Measurements from ENCODE around the gene CRK.
"Not testable (repeated sequence)": the region's sequence is repeated elsewhere in the genome, so short reads cannot be mapped to it uniquely, and the experiment has no call there.

The CRK gene

DNA sequence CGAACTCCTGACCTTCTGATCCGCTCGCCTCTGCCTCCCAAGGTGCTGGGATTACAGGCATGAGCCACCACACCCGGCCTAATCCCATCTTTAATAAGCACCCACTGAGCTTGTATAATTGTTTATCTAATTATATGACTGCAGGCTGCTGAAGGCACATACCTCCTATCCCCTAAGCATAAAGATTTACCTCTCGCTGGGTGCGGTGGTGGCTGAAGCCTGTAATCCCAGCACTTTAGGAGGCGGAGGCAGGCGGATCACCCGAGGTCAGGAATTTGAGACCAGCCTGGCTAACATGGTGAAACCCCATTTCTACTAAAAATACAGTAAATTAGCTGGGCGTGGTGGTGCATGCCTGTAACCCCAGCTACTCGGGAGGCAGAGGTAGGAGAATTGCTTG is 35.9 kb downstream of the CRK start:
- DNase-seq: no peak

DNA sequence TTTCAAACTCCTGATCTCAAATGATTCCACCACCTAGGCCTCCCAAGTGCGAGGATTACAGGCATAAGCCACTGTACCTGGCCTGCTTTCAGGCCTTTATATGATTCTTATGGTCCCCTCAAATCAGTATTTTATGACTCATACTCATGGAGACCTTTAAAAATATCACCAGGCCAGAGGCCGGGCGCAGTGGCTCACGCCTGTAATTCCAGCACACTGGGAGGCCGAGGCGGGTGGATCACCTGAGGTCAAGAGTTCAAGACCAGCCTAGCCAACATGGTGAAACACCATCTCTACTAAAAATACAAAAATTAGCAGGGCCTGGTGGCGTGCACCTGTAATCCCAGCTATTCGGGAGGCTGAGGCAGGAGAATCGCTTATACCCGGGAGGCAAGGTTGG is 37.6 kb downstream of the CRK start:
- not testable (repeated sequence) for DNase-seq

DNA sequence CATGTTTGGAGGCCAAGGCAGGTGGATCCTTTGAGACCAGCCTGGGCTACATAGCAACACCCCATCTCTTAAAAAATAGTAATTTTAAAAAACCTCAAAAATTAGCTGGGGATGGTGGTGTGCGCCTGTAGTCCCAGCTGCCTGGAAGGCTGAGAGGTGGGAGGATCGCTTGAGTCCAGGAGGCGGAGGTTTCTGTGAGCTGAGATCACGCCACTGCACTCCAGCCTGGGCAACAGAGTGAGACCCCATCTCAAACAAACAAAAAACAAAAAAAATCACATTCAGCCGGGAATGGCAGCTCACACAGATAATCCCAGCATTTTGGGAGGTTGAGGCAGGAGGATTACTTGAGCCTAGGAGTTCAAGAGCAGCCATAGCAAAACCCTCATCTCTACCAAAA is 39.6 kb downstream of the CRK start:
- no peak for DNase-seq

DNA sequence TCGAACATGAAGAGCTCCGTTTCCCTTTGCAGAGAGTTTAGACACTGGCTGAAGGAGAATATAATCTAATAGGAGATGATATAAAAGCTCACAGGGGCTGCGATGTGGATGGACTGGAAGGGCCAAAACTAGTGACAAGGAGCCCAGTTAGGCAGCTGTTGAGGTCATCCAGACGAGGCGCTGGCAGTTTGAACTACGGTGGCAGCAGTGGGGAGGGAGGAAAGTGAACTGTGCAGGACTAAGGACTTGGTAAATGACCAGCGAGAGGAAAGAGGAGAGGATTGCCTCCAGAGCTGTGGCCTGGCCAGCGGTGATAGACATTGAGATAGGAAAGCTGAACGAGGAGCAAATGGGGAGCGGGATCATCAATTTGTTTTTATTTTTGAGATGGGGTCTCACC is 41.4 kb downstream of the CRK start:
- no peak for DNase-seq

DNA sequence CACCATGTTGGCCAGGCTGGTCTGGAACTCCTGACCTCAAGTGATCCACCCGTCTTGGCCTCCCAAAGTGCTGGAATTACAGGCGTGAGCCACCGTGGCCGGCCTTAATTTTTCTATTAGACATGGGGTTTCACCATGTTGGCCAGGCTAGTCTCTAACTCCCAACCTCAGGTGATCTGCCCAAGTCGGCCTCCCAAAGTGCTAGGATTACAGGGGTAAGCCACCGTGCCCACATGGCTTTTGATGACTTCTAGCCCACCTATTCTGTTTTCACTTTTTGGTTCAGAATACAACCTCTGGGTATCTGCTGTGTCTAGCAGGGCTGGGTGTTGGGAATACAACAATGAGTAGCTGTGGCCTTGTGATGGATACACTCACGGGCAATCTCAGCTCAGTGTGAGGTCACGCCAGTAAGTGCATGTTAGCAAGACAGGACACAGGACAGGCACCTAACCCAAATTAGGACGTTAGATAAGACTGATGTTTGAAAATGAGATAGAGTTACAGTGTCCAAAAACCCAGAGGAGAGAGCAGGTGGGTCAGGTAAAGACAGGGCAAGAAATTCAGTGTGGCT is 41.9 kb downstream of the CRK start:
- DNase-seq: no peak

DNA sequence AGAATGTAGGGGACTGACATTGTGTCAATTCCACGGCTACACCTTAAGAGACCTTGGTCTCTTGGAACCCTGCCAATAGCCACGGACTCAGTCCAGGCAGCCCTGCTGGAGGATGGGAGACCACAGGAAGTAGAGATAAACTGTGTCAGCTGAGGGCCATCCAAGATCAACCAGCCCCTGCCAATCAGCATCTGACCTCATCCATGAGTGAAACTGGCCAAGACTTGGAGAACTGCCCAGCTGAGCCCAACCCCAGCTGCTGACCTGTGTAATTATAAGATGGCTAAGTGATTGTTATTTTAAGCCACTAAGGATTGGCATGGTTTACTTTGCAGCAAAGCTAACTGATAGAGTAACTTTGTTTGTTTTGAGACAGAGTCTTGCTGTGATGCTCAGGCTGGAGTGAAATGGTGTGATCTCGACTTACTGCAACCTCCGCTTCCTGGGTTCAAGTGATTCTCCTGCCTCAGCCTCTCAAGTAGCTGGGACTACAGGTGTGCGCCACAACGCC is 42.7 kb downstream of the CRK start:
- no peak for DNase-seq

DNA sequence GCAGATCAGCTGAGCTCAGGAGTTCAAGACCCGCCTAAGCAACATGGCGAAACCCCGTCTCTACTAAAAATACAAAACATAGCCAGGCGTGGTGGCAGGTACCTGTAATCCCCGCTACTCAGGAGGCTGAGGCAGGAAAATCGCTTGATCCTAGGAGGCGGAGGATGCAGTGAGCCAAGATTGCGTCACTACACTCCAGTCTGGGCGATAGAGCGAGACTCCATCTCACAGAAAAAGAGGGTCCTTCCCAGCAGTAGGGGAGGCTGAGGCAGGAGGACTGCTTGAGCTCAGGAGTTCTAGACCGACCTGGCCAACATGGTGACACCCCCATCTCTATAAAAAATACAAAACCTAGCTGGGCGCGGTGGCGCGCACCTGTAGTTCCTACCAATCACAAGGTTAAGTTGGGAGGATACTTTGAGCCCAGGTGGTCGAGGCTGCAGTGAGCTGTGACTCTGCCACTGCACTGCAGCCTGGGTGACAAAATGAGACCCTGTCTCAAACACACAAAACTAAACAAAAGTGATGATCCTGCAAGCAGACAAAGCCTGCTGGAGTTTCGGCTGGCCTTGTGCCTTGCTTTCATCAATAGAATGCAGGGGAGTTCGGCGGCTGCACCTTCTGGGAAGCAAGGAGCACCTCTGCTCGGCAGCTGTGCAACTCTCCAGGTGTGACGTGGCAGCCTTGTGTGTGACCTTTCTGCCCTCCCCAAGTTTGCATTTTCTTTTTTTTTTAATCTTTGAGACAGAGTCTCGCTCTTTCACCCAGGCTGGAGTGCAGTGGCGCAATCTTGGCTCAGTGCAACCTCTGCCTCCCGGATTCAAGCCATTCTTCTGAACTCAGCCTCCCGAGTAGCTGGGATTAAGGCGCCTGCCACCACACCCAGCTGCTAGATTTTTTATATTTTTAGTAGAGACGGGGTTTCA is 43.6 kb downstream of the CRK start:
- no peak for DNase-seq

DNA sequence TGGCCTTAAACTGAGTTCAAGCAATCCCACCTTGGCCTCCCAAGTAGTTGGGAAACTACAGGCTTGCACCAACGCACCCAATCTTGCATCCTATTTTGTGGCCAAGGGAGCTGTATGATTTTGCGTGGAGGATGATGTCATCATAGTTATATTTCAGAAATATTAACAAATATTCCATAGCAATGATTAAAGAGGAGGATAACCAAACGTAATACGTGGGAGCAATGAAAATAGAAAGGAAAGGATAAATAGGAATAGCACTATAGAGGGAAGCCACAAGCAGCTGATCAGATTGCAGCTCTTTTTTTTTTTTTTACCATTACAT is 53.8 kb downstream of the CRK start:
- no peak for DNase-seq

DNA sequence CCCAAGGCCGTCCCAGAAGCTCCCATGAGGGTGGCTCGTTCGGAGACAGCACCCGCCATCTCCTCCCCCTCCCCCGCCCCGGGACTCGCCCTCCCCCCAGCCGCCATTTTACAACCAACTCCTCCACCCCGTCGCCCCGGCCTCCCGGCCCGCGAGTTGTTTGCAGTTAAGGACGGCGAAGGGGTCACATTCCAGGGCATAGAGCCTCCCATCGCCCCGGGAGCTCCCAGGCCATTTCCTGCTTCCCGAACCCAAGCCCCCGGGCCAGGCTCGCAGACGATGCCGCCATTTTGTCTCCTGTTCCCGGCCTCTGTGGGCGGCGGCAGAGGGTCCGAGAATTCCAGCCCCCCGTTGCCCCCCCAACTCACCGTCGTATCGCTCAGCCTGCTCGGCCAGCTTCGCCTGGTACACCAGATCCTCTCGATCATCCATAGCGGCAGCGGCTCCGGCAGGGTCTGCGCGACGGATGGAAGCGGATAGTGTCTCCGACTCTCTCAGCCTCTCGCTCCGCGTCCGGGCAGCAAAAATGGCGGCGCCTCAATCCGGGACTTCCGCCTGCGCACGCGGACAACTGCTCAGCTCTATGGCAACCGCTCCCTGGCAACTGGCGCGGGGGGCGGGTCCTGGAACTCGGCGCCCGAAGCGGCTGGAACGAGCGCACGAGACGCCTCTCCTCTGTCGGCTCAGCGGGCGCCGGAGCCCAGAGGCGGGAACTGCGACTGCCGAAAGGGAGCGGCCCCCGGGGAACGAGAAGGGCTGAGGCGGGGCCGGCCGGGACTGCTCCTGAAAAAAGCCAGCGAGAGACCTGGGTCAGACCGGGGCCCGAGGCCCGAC is 56.1 kb downstream of the CRK start, which contains the start of gene YWHAE:
Gene YWHAE (minus strand): TSS at position 544 of the 834 bp plus-strand sequence. CDS start 112 bp downstream, at position 432.
- DNase-seq: peak; percentile 86

DNA sequence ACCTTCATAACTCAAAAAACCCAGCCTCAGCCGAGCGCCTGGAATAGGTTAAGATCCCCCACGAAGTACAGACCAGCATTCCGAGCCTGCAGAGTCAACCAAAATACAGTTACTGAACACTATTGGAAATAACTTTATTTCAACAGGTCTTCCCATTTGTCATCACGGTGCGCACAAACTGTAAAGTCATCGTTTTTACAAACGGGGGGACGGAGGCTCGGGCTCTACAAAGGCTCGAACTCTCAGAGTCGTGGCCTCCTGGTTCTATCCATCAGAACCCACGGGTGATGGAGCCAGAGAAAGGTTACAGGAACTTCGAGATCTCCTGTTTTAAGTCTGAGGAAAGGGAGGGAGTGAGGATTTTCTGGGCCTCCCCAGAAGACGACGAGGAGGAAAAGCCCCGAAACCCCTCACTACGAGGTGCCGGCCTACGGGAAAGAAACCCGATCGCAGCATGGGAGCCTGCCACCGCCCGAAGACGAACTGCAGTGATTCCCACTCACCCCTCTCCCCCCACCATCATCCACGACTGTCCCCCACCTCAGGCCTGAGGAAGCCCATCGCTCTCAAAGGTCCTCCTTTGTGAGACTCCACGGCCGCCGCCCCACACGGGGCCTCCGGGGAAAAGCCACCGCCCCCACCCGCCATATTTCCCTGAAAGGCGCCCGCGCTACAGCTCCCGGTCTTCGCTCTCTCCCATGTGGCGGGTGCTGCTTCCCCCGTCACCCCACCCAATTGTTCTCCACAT is 56.9 kb downstream of the CRK start:
- no peak for DNase-seq

DNA sequence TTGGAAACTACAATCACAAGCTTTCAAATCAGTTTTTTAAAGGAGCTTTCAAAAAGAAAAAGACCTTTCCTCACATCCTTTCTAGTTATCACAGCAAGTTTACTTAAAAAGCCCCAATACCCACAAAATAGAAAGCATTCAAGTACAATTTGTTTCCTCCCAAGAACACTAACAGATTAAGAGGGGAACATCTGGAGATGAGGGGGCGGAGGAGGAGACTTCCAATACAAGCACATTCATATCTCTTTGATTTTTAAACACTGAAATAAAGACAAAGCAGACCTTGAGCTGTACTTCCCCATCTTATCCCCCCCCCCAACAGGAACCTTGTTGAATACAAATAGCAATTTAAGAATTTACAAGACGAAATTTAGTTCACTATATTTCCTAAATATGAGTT is 58.0 kb downstream of the CRK start:
- no peak for DNase-seq

DNA sequence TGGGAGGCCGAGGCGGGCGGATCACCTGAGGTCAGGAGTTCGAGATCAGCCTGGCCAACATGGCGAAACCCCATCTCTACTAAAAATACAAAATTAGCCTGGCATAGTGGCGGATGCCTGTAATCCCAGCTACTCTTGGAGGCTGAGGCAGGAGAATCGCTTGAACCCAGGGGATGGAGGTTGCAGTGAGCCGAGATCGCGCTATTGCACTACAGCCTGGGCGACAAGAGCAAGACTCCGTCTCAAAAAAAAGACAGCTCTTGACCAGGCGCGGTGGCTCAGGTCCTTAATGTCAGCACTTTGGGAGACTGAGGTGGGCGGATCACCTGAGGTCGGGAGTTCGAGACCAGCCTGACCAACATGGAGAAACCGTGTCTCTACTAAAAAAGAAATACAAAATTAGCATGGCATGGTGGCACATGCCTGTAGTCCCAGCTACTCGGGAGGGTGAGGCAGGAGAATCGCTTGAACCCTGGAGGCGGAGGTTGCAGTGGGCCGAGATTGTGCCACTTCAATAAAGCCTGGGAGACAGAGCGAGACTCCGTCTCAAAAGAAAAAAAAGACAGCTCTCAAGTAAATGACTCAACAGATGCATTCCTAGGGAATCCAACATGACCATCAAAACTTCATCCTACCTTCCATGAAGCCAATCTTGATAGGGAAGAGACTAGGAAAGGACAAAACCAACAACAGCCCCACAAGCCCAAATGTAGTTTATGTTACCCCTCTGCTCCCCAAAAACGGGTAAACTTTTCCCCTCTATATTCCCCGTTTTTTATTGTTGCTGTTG is 60.0 kb downstream of the CRK start:
- DNase-seq: not testable (repeated sequence)

DNA sequence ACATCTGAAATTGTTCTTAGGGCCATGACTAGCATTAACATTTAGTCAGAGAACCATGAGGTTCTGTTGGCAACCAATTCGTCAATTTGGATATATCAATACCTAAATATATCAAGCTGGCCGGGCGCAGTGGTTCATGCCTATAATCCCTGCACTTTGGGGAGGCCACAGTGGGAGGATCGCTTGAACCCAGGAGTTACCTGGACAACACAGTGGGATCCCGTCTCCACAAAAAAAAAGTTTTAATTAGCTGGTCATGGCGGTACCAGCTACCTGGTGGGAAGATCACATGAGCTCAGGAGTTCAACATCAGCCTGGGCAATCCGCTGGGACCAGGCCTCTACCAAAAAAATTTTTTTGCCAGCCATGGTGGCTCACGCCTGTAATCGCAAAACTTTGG is 64.5 kb downstream of the CRK start:
- no peak for DNase-seq

DNA sequence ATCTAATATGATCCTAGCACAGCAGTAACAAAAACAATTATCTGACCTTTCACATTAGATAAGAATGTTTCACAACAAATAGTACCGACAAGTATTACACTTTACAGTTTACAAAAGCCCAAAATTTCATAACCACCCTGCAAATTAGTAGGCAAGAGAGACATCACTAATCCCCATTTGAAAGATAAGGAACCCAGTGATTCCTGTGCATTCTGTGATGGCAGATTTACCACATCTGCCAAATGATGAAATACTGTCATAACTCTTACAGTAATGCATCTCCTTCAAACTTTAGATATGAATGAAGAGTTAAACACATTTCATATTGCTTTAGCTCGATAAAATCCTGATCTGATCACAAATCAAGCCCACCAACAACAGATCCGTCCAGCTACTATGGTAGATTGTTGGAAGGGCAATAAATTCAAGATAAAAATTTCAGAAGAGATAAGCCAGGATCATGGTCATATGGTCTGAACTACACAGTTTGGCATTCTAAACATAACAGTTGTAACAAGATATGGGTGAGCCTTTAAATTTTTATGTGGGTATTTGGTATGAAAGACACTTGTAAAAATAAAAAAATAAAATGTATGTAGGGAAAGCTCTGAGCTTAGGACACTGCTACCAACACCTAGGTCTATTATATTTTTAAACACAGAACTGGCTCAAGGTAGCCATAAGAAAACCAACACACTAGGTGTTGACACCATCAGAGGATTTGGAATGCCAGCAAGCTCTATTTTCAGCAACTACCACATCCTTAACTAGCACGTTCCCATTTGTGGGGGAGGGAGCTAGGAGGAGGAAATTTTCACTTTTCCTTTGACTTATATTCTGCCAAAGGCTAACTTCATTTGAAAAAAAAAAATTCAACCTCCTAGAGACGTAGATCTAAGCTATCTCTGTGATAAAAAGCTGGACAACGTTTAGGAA is 65.3 kb downstream of the CRK start:
- DNase-seq: no peak

DNA sequence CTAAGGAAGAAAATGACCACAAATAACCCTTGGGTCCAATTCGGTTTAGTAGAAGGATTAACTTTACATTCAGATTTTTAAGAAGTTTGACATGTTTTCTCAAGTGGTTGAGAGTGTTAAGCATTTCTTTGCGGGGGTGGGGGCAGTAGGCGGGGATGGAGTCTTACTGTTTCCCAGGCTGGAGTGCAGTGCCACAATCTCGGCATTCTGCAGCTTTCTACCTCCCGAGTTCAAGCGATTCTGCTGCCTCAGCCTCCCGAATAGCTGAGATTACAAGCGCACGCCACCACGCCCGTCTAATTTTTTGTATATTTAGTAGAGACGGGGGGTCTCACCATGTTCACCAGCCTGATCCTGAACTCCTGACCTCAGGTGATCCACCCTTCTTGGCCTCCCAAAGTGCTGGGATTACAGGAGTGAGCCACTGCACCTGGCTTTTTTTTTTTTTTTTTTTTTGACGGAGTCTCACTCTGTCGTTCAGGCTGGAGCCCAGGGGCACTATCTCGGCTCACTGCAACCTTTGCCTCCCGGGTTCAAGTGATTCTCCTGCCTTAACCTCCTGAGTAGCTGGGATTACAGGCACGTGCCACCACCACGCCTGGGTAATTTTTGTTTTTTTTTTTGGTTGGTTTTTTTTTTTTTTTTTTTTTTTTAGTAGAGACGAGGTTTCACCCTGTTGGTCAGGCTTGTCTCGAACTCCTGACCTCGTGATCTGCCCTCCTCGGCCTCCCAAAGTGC is 68.4 kb downstream of the CRK start:
- not testable (repeated sequence) for DNase-seq

DNA sequence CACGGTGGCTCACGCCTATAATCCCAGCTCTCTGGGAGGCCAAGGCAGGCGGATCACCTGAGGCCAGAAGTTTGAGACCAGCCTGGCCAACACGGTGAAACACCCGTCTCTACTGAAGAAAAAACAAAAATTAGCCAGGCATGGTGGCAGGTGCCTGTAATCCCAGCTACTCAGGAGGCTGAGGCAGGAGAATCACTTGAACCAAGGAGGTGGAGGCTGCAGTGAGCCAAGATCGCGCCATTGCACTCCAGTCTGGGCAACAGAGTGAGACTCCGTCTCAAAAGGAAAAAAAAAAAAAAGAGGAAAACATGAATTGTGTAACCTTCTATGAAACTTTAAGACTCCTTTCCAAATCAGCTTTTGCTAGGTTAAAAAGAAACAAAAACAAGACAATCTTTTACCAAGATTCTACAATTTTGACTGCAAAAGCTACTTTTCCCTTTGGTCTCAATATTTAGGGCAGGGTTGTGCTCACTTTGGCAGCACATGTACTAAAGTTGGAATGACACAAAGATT is 69.3 kb downstream of the CRK start:
- DNase-seq: not testable (repeated sequence)

DNA sequence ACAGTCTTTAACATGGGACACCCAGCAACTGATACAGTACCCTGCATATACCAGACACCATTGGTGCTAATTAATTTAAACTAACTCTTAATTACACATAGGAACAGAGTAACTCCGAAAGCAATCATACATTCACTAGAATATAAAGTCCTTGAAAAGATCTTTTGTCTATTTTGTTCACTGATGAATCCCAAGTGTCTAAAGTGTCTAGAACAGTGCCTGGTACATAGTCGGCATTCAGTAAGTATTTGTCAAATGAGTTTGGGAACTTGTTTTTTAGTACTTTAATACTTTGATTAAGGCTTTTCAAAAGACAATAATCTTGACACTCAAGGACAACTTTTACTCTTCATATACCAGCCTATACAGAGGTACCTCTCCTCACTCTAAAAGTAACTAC is 69.8 kb downstream of the CRK start:
- DNase-seq: no peak

DNA sequence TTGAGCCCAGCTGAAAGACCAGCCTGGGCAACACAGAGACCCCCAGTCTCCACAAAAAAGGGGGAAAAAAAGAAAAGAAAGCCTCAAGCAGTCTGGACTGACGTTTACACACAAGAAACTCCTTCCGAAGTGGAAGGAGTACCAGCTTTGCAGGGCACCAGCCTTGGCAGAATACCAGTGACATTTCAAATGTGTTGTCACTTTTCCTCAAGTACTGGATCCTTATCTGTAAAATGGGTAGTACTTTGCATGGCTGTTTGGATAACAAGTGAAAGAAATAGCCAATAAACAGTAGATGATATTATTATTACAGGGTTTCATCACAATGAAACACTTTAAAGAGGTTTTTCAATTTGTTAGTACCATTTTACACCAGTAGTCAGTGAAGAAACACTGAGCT is 70.2 kb downstream of the CRK start:
- DNase-seq: no peak

DNA sequence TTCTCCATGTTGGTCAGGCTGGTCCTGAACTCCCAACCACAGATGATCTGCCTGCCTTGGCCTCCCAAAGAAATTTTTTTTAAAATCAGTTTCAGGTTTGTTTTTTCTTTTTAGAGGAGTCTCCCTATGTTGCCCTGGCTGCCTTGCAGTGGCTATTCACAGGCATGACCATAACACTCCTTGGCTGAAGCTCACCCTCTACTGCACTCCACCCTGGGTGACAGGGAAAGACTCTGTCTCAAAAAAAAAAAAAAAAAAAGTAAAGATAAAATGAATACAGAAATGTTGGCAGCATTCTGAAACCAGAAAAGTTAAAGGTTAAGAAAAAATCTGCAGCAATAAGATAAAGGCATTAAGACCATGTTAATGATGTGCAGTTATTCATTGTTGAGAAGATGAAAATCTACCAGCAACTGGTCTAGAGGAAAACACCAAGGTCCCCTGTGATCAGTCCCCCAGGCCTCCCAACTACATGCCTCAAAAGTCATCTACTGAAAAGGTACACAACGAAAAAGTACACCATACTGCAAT is 71.1 kb downstream of the CRK start:
- no peak for DNase-seq

DNA sequence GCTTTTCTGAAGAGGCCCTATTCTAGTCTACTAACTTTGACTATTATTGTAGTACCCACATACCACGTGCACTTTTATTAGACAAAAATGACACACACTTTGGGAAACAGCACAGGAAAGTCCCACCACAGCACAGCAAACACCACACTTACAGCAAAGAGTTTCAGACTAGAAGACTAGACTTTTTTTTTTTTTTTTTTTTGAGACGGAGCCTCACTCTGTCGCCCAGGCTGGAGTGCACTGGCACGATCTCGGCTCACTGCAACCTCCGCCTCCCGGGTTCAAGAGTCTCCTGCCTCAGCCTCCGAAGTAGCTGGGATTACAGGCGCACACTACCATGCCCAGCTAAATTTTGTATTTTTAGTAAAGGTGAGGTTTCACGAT is 76.1 kb downstream of the CRK start:
- no peak for DNase-seq
